ENCODE data around the gene SRRM4. TPM values are rescaled to one million over a fixed set of nuclear protein-coding genes. Genes with fewer than 3 reads are reported as not detected.

The SRRM4 gene
- total RNA-seq, 1 donor = not detected

DNA sequence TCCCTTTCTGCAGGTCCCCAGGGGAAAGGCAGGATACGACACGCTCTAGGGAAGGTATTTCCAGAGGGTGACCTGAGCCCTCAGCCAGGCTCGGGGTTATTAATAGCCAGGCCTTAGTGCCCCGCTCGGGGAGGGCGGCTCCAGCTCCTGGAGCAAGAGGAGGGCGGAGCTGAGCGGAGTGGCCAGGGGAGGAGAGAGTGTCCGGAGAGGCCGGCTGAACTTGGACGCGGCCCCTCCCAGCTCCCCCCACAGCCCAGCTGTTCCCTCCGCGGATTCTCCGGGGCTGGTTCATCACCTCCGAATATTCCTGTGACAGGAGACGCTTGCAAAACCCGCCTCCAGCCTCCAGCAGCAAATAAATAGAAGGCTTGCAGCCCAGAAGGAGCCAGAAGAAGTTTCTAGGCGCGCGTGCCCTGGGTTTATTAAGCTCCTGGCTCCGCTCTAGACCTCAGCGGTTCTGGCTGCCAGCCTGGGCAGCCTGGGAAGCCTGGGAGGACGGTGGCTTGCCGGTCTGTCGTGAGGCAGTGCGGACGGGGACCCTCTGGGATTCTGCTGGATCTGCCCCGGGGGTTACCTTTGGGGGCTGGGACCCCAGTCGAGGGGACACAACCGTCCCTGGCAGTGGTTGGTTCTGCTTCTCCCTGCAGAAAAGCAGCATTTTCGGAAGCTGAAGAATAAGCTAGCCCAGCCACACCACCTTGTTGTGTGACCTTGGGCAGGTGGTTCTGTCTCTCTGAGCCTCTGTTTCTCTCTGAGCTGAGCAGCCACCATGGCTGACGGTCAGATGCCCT lies 197.4 kb downstream of the SRRM4 start, which contains the start of gene HSPB8:
Gene HSPB8, plus strand, starts transcription at position 388 of the 791 bp plus-strand sequence. Its CDS starts 382 bp downstream, at position 770.
- peaks cover 30% of the 10 kb centered on the region for H3K4me1 ChIP-seq (ENCODE audit: insufficient read depth, low read length)
- TF ChIP-seq, protein P1, sequence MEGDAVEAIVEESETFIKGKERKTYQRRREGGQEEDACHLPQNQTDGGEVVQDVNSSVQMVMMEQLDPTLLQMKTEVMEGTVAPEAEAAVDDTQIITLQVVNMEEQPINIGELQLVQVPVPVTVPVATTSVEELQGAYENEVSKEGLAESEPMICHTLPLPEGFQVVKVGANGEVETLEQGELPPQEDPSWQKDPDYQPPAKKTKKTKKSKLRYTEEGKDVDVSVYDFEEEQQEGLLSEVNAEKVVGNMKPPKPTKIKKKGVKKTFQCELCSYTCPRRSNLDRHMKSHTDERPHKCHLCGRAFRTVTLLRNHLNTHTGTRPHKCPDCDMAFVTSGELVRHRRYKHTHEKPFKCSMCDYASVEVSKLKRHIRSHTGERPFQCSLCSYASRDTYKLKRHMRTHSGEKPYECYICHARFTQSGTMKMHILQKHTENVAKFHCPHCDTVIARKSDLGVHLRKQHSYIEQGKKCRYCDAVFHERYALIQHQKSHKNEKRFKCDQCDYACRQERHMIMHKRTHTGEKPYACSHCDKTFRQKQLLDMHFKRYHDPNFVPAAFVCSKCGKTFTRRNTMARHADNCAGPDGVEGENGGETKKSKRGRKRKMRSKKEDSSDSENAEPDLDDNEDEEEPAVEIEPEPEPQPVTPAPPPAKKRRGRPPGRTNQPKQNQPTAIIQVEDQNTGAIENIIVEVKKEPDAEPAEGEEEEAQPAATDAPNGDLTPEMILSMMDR (IDR thresholded peaks at IDR 0.05; ENCODE audit: extremely low read depth, low read depth, low read length) = no peak
- H3K27me3 ChIP-seq (ENCODE audit: insufficient read depth, low read length) = no peaks in the 10 kb centered on the region
- peak within 1 kb of the TSS; percentile 65 for H3K27ac ChIP-seq (ENCODE audit: low read depth, low read length)
- H3K4me2 ChIP-seq (ENCODE audit: insufficient read depth, low read length) = peak within 1 kb of the TSS; percentile 88
- peak; percentile 96 for DNase-seq (ENCODE audit: insufficient read length, low spot score, missing footprints)
- H3K4me3 ChIP-seq (ENCODE audit: insufficient read depth, low read length) = peak within 1 kb of the TSS; percentile 69
- H2AFZ ChIP-seq (ENCODE audit: low read length) = peak within 1 kb of the TSS; percentile 62
- peaks cover 21% of the 10 kb centered on the region for H3K79me2 ChIP-seq (ENCODE audit: insufficient read depth, low read length)
- no peaks in the 10 kb centered on the region for H4K20me1 ChIP-seq (ENCODE audit: insufficient read depth, low read length)
- H3K9me3 ChIP-seq (ENCODE audit: low read depth, low read length) = no peaks in the 10 kb centered on the region
- H3K36me3 ChIP-seq (ENCODE audit: insufficient read depth, low read length) = no peaks in the 10 kb centered on the region

DNA sequence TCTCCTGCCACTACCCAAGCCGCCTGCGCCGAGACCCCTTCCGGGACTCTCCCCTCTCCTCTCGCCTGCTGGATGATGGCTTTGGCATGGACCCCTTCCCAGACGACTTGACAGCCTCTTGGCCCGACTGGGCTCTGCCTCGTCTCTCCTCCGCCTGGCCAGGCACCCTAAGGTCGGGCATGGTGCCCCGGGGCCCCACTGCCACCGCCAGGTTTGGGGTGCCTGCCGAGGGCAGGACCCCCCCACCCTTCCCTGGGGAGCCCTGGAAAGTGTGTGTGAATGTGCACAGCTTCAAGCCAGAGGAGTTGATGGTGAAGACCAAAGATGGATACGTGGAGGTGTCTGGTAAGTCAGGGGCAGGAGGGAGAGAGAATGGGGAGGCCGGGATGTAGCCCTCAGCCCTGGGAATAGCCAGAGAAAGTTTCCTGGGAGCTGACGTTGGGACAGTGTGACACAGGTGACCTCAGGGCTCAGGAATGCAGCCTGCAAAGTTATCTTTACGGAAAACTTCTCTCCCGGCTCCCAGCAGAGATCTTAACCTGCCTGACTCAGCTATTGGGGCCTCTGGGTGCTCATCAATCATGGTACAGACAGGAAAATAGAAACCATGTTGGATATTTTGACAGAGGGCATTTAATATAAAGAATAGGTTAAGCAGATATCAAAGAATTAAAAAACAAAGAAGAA lies 198.1 kb downstream of the SRRM4 start:
- DNase-seq (ENCODE audit: insufficient read length, low spot score, missing footprints) = no peak
- H4K20me1 ChIP-seq (ENCODE audit: insufficient read depth, low read length) = no peaks in the 10 kb centered on the region
- peak overlapping the region; percentile 62 for H2AFZ ChIP-seq (ENCODE audit: low read length)
- peak overlapping the region; percentile 88 for H3K4me2 ChIP-seq (ENCODE audit: insufficient read depth, low read length)
- H3K4me3 ChIP-seq (ENCODE audit: insufficient read depth, low read length) = peak overlapping the region; percentile 69
- H3K4me1 ChIP-seq (ENCODE audit: insufficient read depth, low read length) = peaks cover 30% of the 10 kb centered on the region
- no peaks in the 10 kb centered on the region for H3K27me3 ChIP-seq (ENCODE audit: insufficient read depth, low read length)
- no peaks in the 10 kb centered on the region for H3K9me3 ChIP-seq (ENCODE audit: low read depth, low read length)
- H3K27ac ChIP-seq (ENCODE audit: low read depth, low read length) = peak overlapping the region; percentile 65
- TF ChIP-seq, protein P1 (IDR thresholded peaks at IDR 0.05; ENCODE audit: extremely low read depth, low read depth, low read length) = no peak
- peaks cover 21% of the 10 kb centered on the region for H3K79me2 ChIP-seq (ENCODE audit: insufficient read depth, low read length)
- H3K36me3 ChIP-seq (ENCODE audit: insufficient read depth, low read length) = no peaks in the 10 kb centered on the region

DNA sequence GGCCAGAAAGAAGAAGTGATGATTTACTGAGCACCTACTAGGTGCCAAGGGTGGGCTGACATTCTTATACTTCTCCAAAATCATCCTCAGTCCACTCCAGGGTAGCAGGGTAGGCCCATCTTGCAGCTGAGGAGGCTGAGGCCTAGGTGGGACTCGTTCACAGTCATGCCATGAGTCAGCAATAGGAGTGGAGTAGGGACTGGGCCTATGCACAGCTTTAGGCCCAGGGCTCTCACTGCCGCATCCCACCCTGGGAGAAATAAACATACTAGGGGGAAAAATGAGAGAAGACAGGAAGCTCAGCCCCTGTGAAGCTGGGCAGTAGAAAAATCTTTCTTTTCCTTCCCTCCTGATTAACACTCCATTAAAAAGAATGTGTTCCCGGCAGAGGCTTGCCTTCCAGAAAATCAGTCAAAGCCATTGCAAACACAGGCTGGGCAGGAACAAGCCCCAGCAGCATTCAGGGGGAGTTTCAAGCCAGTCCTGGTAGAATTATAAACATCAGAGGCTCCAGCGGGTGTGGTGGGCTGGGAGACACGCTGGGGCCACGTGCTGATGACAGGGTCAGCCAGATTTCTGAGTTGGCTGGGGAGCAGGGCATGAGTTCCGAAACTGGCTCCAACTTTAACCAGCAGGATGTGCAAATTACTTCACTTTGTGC lies 199.2 kb downstream of the SRRM4 start:
- TF ChIP-seq, protein P1 (IDR thresholded peaks at IDR 0.05; ENCODE audit: extremely low read depth, low read depth, low read length) = no peak
- H3K27ac ChIP-seq (ENCODE audit: low read depth, low read length) = peak overlapping the region; percentile 65
- H3K79me2 ChIP-seq (ENCODE audit: insufficient read depth, low read length) = peaks cover 21% of the 10 kb centered on the region
- peak overlapping the region; percentile 88 for H3K4me2 ChIP-seq (ENCODE audit: insufficient read depth, low read length)
- no peaks in the 10 kb centered on the region for H3K27me3 ChIP-seq (ENCODE audit: insufficient read depth, low read length)
- H3K4me3 ChIP-seq (ENCODE audit: insufficient read depth, low read length) = peak overlapping the region; percentile 69
- H4K20me1 ChIP-seq (ENCODE audit: insufficient read depth, low read length) = no peaks in the 10 kb centered on the region
- H3K9me3 ChIP-seq (ENCODE audit: low read depth, low read length) = no peaks in the 10 kb centered on the region
- peak overlapping the region; percentile 45 for H2AFZ ChIP-seq (ENCODE audit: low read length)
- H3K4me1 ChIP-seq (ENCODE audit: insufficient read depth, low read length) = peaks cover 30% of the 10 kb centered on the region
- DNase-seq (ENCODE audit: insufficient read length, low spot score, missing footprints) = no peak
- H3K36me3 ChIP-seq (ENCODE audit: insufficient read depth, low read length) = no peaks in the 10 kb centered on the region

Data from osteoblast (primary cell).